ENCODE data around the gene TPST1.
"Not testable (repeated sequence)": the region's sequence is repeated elsewhere in the genome, so short reads cannot be mapped to it uniquely, and the experiment has no call there.

TPST1 gene

GRCh38 chr7:66188645-66189044, 16.5 kb upstream of the TPST1 start:
- no peak for DNase-seq (ENCODE audit: low spot score)

DNA sequence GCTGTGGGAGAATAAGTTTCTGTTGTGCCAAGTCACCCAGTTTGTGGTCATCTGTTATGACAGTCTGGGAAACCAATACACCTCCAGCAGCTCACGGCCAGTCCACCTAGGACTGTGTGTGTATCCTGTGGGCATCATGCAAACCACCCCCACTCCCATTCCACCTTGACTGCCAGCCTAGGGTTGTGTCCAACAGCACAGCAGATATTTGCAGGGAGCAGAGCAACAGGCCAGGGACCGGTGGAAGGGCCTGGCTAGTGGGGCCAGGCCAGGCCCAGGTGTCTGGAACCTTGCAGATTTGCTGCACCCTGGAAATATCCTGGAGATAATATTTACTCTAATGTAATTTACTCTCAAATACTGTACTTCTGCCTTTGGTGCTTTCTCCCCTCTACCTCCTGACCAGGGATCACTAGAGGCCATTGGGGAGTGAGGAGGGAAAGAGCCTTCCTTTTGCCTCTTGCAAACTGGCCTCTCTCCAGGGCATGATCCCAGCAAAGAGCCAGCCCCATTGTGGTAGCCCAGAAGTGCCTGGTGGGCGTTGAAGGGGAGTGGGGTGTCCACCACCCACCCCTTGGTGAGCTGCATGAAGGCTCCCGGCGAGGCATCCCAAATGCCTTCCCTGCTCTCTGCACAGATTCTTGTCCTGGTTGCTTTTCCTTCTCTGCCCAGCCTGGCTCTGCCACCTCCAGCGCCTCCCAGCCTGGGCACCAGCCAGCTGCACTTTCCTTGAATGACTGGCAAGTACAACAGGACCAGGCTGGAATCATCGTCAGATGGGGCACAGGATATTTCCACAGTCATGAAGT, 15.2 kb upstream of the TPST1 start:
- no peak for DNase-seq (ENCODE audit: low spot score)

DNA sequence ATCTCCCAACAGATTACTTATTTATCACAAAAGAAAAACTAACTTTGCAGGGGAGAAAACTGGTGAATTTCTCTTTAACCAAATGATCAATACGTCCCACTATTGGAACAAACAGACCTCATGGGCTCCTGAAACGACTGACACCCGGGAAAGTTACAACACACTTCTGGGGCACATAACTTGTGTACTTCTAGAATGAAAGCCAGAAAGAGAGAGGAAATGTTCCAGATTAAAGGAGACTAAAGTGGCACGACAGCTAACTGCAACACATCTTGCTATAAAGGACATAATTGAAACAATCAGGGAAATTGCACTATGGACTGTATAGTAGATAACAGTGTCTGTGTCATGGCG, 14.7 kb upstream of the TPST1 start:
- DNase-seq (ENCODE audit: low spot score) = no peak

DNA sequence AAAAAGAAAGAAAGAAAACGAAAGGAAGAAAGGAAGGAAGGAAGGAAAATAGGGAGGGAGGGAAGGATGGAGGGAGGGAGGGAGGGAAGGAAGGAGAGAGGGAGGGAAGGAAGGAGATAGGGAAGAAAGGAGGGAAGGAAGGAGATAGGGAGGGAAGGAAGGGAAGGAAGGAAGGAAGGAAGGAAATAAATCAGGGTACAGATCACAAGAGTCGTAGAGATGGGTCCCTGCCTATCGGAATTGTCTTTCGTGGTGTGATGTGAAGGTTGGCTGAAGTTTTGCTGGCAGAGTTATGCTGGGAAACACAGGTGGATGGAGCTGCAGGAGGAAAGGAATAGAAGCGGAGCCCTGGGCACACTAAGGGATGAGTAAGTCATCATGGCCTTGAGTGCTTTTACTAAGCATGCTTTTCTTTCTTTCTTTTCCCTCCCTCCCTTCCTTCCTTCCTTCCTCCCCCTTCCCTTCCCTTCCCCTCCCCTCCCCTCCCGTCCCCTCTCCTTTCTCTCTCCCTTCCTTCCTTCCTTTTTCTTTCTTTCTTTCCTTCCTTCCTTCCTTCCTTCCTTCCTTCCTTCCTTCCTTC, 11.9 kb upstream of the TPST1 start:
- no peak for DNase-seq (ENCODE audit: low spot score)

- peak; percentile 44 for DNase-seq (ENCODE audit: low spot score)
These were observed 6.7 kb upstream of the TPST1 start for GRCh38 chr7:66198469-66198868.

DNA sequence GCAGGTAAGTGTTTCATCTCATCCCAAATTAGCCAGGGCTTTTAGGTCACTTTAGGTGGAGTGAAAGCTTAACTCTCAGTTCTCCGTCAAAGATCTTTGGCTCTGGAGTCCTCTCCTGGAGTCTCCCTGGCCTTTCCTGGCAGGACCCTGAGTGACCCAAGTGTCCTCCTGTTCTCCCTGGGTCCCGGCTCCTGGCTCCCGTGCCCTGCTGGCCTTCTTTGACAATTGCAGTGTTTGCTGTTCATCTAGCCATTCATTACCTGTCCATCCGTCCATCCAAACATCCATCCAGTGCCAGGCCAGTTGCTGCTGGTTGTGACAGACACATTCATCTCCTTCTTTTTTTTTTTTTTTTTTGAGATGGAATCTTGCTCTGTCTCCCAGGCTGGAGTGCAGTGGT, 6.2 kb upstream of the TPST1 start:
- DNase-seq (ENCODE audit: low spot score) = peak; percentile 50

GRCh38 chr7:66202441-66202840, 2.7 kb upstream of the TPST1 start:
- DNase-seq (ENCODE audit: low spot score) = peak; percentile 3

- no peak for DNase-seq (ENCODE audit: low spot score)
These were observed 582 bp downstream of the TPST1 start for GRCh38 chr7:66205741-66206090.

DNA sequence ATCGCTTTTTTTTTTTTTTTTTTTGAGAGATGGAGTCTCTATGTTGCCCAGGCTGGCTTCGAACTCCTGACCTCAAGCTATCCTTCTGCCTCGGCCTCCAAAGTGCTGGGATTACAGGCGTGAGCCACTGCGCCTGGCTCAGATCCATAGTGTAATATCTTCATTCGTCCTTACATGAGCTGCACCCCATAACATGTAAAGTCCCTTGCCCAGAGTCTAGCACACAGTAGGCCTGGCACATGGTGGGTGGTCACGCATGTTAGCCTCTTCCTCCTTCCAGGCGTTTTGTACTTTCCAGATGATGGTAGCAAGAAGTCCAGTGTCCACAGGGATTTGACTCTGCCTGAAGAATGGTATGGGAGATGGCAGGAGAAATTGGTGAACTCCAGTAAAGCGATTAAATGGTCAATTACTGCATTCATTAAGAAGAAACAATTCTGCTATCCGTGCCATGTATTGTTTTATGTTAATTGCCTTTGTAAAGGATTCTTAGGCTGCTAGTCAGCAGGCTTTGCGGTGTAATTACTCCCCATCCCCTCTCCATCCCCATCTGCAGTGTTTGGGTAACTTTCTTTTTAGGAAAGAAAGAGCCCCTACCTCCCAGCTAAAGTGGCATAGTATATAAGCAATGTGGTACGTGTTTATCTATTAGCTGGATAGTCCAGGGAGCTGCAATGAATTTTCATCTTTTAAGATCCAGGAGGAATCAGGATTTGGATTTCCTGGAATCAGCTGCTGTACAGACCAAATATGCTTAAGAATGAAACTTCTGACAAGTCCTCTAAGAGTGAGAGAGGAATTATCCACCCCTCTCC, 1.2 kb downstream of the TPST1 start:
- no peak for DNase-seq (ENCODE audit: low spot score)

GRCh38 chr7:66206934-66207240, 1.8 kb downstream of the TPST1 start:
- no peak for DNase-seq (ENCODE audit: low spot score)

GRCh38 chr7:66207540-66207939, 2.4 kb downstream of the TPST1 start:
- DNase-seq (ENCODE audit: low spot score) = no peak

GRCh38 chr7:66211429-66211828, 6.3 kb downstream of the TPST1 start:
- DNase-seq (ENCODE audit: low spot score) = no peak

GRCh38 chr7:66213637-66214036, 8.5 kb downstream of the TPST1 start:
- no peak for DNase-seq (ENCODE audit: low spot score)

GRCh38 chr7:66216687-66217086, 11.6 kb downstream of the TPST1 start:
- DNase-seq (ENCODE audit: low spot score) = no peak

DNA sequence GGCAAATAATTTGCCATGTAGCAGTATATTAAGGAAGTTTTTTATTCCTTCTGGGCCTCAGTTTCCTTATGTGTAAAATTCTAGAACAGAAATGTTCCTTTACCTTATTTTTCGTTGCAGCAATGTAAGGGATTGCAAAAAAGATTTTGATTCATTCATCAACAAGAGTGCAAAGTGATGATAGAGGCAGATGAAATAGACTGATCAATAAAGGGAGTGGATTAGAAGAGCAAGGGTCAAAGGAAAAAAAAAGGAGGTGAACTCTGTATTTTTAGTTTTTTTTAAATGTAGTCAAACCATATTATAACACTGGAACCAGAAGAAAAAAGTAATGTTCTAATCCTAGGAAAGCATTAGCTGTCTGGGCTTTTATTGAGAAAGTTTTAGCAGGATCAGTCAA, 14.7 kb downstream of the TPST1 start:
- DNase-seq (ENCODE audit: low spot score) = no peak

- DNase-seq (ENCODE audit: low spot score) = no peak
These were observed 16.3 kb downstream of the TPST1 start for GRCh38 chr7:66221442-66221841.

- DNase-seq (ENCODE audit: low spot score) = no peak
These were observed 22.7 kb downstream of the TPST1 start for GRCh38 chr7:66227808-66228207.

GRCh38 chr7:66231326-66232216, 26.4 kb downstream of the TPST1 start:
- DNase-seq (ENCODE audit: low spot score) = not testable (repeated sequence)

GRCh38 chr7:66233638-66234037, 28.5 kb downstream of the TPST1 start:
- no peak for DNase-seq (ENCODE audit: low spot score)

DNA sequence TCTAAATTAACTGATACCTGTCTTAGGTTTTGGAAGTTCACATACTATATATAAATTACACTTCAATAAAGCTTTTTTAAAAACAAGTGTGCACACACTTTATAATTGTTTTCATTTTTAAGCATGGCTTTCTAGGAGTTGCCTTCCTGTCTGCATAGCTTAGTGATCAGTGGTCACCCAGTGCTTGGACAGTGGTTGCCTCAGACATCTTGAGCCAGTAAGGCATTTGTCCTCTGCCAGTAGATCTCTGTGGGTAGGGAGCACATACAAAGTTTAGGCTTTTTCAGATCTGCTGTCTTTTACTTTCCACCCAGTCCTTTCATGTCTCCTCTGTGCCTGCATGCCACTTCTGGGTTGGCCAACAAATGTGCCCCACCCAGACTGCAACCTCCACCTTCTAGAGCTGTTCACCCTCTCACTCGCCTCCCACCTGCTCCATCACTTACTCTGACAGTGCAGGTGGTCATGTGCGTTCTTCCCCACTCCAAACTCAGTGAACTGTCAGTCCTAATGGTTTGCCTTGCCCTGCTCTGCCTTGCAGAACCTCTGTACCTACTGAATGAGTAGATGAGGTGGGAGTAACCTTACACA, 31.7 kb downstream of the TPST1 start:
- DNase-seq (ENCODE audit: low spot score) = no peak

DNA sequence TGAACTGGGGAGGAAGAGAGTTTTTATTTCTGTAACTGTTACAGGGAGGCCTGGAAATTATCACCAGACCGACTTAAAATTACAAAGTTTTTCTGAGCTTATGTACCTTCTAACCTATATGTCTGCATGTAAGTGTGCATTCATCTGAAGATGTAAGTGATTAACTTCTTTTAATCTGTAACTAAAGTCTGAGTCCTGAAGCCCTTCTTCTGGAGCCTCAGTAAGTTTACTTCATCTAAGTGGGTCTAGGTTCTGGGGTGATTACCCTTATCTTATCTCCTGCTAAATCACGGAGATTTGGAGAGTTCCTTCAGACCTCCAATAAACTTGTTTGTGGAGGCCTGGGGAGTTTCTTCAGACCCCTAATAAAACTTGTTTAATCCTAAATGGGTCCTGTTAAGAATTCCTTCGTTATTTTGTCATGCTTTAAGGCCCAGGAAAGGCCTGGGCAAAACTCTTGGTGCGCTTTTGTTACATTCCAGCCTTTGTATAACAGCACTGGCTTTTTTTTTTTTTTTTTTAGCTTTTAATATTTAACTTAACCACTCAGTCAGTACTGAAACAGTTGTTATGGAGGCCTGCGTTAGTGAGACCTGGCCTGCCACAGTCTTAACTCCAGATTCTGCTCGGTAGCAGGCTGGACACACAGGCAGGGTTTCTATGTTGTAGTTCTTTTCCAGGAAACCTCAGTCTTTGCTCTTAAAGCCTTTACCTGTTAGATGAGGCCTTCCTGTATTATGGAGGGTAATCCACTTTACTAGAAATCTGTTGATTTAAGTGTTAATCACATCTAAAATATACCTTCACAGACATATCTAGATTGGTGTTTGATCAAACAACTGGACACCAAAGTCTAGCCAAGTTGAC, 33.0 kb downstream of the TPST1 start:
- DNase-seq (ENCODE audit: low spot score) = no peak

All from left forelimb (tissue), 1 donor.